ENCODE data around the gene PLCL1. TPM values are rescaled to one million over a fixed set of nuclear protein-coding genes. Genes with fewer than 3 reads are reported as not detected.

PLCL1 gene
- total RNA-seq, 6 donors from 2014 or later = 5.3 to 17.0 (median 8.1) TPM

GRCh38 chr2:197858607-197859140 is 54.3 kb downstream of the PLCL1 start:
- DNase-seq (no peak), ATAC-seq (ENCODE audit: low FRiP score in 2 of 2) (no peak)
- WGBS, 2 donors = 61 to 73% methylated on average over 3 of the region's 3 CpGs

GRCh38 chr2:197862246-197862955 is 58.0 kb downstream of the PLCL1 start:
- TF ChIP-seq POLR2AphosphoS5 (IDR thresholded peaks at IDR 0.05) = no peak
- TF ChIP-seq POLR2A (IDR thresholded peaks at IDR 0.05) = no peak
- no peak for TF ChIP-seq EP300 (IDR thresholded peaks at IDR 0.05)
- TF ChIP-seq CTCF (IDR thresholded peaks at IDR 0.05) = no peak
- no peak for ATAC-seq (ENCODE audit: low FRiP score in 2 of 2)
- H3K9me3 ChIP-seq = peaks cover 4 to 7% (median 5%) of the 10 kb centered on the region in 4 donors
- H3K27me3 ChIP-seq = no peaks in the 10 kb centered on the region
- DNase-seq = no peak
- H3K4me3 ChIP-seq = no peak overlapping the region
- no peak overlapping the region for H3K27ac ChIP-seq
- whole genome bisulfite sequencing, 2 donors = 61 to 70% methylated on average over 1 of the region's 1 CpG
- H3K4me1 ChIP-seq = no peaks in the 10 kb centered on the region
- no peaks in the 10 kb centered on the region for H3K36me3 ChIP-seq

More at GRCh38 chr2:197858607-197859140, 54.3 kb downstream of the PLCL1 start:
- H3K4me3 ChIP-seq = no peak overlapping the region
- H3K36me3 ChIP-seq = no peaks in the 10 kb centered on the region
- no peak overlapping the region for H3K27ac ChIP-seq
- no peaks in the 10 kb centered on the region for H3K27me3 ChIP-seq
- TF ChIP-seq CTCF (IDR thresholded peaks at IDR 0.05) (no peak), EP300 (IDR thresholded peaks at IDR 0.05) (no peak), POLR2AphosphoS5 (IDR thresholded peaks at IDR 0.05) (no peak), POLR2A (IDR thresholded peaks at IDR 0.05) (no peak)
- peaks cover 4 to 7% (median 5%) of the 10 kb centered on the region in 4 donors for H3K9me3 ChIP-seq
- H3K4me1 ChIP-seq = no peaks in the 10 kb centered on the region

GRCh38 chr2:197863744-197864143 is 59.4 kb downstream of the PLCL1 start:
- ATAC-seq (ENCODE audit: low FRiP score in 2 of 2) (no peak), DNase-seq (no peak)
- Histone ChIP-seq H3K27ac (no peak overlapping the region), H3K36me3 (no peaks in the 10 kb centered on the region), H3K4me3 (no peak overlapping the region), H3K4me1 (no peaks in the 10 kb centered on the region), H3K27me3 (no peaks in the 10 kb centered on the region), H3K9me3 (peaks cover 1 to 4% (median 2%) of the 10 kb centered on the region in 4 donors)
- 83 to 90% methylated on average over 1 of the region's 1 CpG for WGBS, 2 donors
- TF ChIP-seq EP300 (IDR thresholded peaks at IDR 0.05) (no peak), POLR2A (IDR thresholded peaks at IDR 0.05) (no peak), POLR2AphosphoS5 (IDR thresholded peaks at IDR 0.05) (no peak), CTCF (IDR thresholded peaks at IDR 0.05) (no peak)

GRCh38 chr2:197866455-197866854 is 62.1 kb downstream of the PLCL1 start:
- DNase-seq (no peak), ATAC-seq (ENCODE audit: low FRiP score in 2 of 2) (no peak)
- Histone ChIP-seq H3K36me3 (no peaks in the 10 kb centered on the region), H3K27ac (no peak overlapping the region), H3K4me3 (no peak overlapping the region), H3K27me3 (no peaks in the 10 kb centered on the region), H3K9me3 (no peaks in the 10 kb centered on the region), H3K4me1 (peaks cover 0 to 2% (median 0%) of the 10 kb centered on the region in 4 donors)
- TF ChIP-seq POLR2A (IDR thresholded peaks at IDR 0.05) = no peak
- no peak for TF ChIP-seq POLR2AphosphoS5 (IDR thresholded peaks at IDR 0.05)

GRCh38 chr2:197867033-197867432 is 62.6 kb downstream of the PLCL1 start:
- no peak overlapping the region for H3K4me3 ChIP-seq
- H3K27ac ChIP-seq = no peak overlapping the region
- H3K36me3 ChIP-seq = no peaks in the 10 kb centered on the region
- 96 to 100% methylated on average over 2 of the region's 2 CpGs for WGBS, 2 donors
- DNase-seq = no peak
- no peak for ATAC-seq (ENCODE audit: low FRiP score in 2 of 2)
- no peak for TF ChIP-seq EP300 (IDR thresholded peaks at IDR 0.05)
- TF ChIP-seq POLR2AphosphoS5 (IDR thresholded peaks at IDR 0.05) = no peak
- TF ChIP-seq POLR2A (IDR thresholded peaks at IDR 0.05) = no peak
- no peak for TF ChIP-seq CTCF (IDR thresholded peaks at IDR 0.05)
- H3K4me1 ChIP-seq = peaks cover 0 to 4% (median 0%) of the 10 kb centered on the region in 4 donors
- H3K27me3 ChIP-seq = no peaks in the 10 kb centered on the region
- no peaks in the 10 kb centered on the region for H3K9me3 ChIP-seq
